Measurements from ENCODE around the gene ABCA1.

- TF ChIP-seq CTCF (IDR thresholded peaks at IDR 0.05; ENCODE audit: low read depth, low read length): no peak
- TF ChIP-seq POLR2A (IDR thresholded peaks at IDR 0.05; ENCODE audit: extremely low read depth, insufficient read length): no peak
- TF ChIP-seq MAX (IDR thresholded peaks at IDR 0.05; ENCODE audit: low read depth, low read length): no peak
- no peak for TF ChIP-seq MYC (IDR thresholded peaks at IDR 0.05; ENCODE audit: low read depth, low read length)
Observed at GRCh38 chr9:104921067-104921741, 6.8 kb downstream of the ABCA1 start.

Measured in NB4 (cell line).